Osteoblast (primary cell): ENCODE results near the gene PRRG1. TPM values are rescaled to one million over a fixed set of nuclear protein-coding genes. Genes with fewer than 3 reads are reported as not detected.
A peak's percentile ranks its signal among the peaks of the same experiment; 100 is the strongest.

Experiments
- DNase-seq: peaks from one replicate; pipeline ENCODE4 v3.0.0; 2011; ENCODE audit warnings: low spot score, mixed read lengths; ENCODE audit not compliant: insufficient read length; ENCODE audit errors: missing footprints
- H2AFZ ChIP-seq: 2 replicates; pipeline ENCODE4 v1.6.0; 2011; ENCODE audit warnings: mild to moderate bottlenecking, low read length
- H3K27ac ChIP-seq: 2 replicates; pipeline ENCODE4 v1.5.1; 2011; ENCODE audit warnings: mild to moderate bottlenecking, low read depth, low read length, moderate library complexity
- H3K27me3 ChIP-seq: 2 replicates; pipeline ENCODE4 v1.6.0; 2012; ENCODE audit warnings: mild to moderate bottlenecking, control low read depth, inconsistent platforms, low read length, moderate library complexity; ENCODE audit not compliant: insufficient read depth
- H3K36me3 ChIP-seq: 2 replicates; pipeline ENCODE4 v1.5.1; 2011; ENCODE audit warnings: mild to moderate bottlenecking, low read length, control low read depth, moderate library complexity; ENCODE audit not compliant: insufficient read depth
- H3K4me1 ChIP-seq: 2 replicates; pipeline ENCODE4 v1.5.1; 2011; ENCODE audit warnings: mild to moderate bottlenecking, low read length, control low read depth, moderate library complexity; ENCODE audit not compliant: insufficient read depth
- H3K4me2 ChIP-seq: 2 replicates; pipeline ENCODE4 v1.6.0; 2011; ENCODE audit warnings: mild to moderate bottlenecking, low read length; ENCODE audit not compliant: insufficient read depth
- H3K4me3 ChIP-seq: fragments of 200-600 bp; sonication (generic); 3 replicates; pipeline ENCODE4 v1.5.1; 2012; ENCODE audit warnings: mild to moderate bottlenecking, low read length, inconsistent platforms; ENCODE audit not compliant: insufficient read depth
- H3K79me2 ChIP-seq: 2 replicates; pipeline ENCODE4 v1.6.0; 2012; ENCODE audit warnings: mild to moderate bottlenecking, low read length, control low read depth, inconsistent platforms; ENCODE audit not compliant: insufficient read depth
- H3K9me3 ChIP-seq: 2 replicates; pipeline ENCODE4 v1.5.1; 2011; ENCODE audit warnings: low read depth, low read length, control low read depth
- H4K20me1 ChIP-seq: 2 replicates; pipeline ENCODE4 v1.6.0; 2012; ENCODE audit warnings: mild to moderate bottlenecking, low read length, control low read depth; ENCODE audit not compliant: insufficient read depth
- CTCF ChIP-seq: IDR thresholded peaks from 2 replicates; pipeline ENCODE4 v1.5.1; 2011; ENCODE audit warnings: mild to moderate bottlenecking, low read depth, low read length, moderate library complexity; ENCODE audit errors: extremely low read depth
- total RNA-seq: library from RNA; depleted of rRNA; stranded (reverse); fragments of >200 nt; gene quantifications from 2 replicates; pipeline ENCODE4 v1.2.3, GENCODE V29; 2012

PRRG1 gene
- total RNA-seq, 1 donor: 16.3 TPM

GRCh38 chrX:37371578-37371991, 22.4 kb downstream of the PRRG1 start:
- no peaks in the 10 kb centered on the region for H3K36me3 ChIP-seq
- no peak for DNase-seq
- peak overlapping the region; percentile 60 for H3K27ac ChIP-seq

GRCh38 chrX:37378404-37378803, 29.2 kb downstream of the PRRG1 start:
- peaks cover 5% of the 10 kb centered on the region for H3K4me1 ChIP-seq
- no peaks in the 10 kb centered on the region for H3K36me3 ChIP-seq

More at GRCh38 chrX:37371578-37371991, 22.4 kb downstream of the PRRG1 start:
- H3K4me1 ChIP-seq: peaks cover 5% of the 10 kb centered on the region
- H3K27me3 ChIP-seq: no peaks in the 10 kb centered on the region
- H3K9me3 ChIP-seq: no peaks in the 10 kb centered on the region
- no peak for TF ChIP-seq CTCF
- no peak overlapping the region for H3K4me3 ChIP-seq
- no peak overlapping the region for H3K4me2 ChIP-seq
- no peak overlapping the region for H2AFZ ChIP-seq
- no peaks in the 10 kb centered on the region for H4K20me1 ChIP-seq
- H3K79me2 ChIP-seq: peaks cover 45% of the 10 kb centered on the region

GRCh38 chrX:37378830-37379229, 29.7 kb downstream of the PRRG1 start:
- no peak for TF ChIP-seq CTCF
- Histone ChIP-seq H2AFZ (no peak overlapping the region), H3K9me3 (no peaks in the 10 kb centered on the region), H3K36me3 (no peaks in the 10 kb centered on the region), H3K4me3 (no peak overlapping the region), H3K27me3 (no peaks in the 10 kb centered on the region), H3K79me2 (peaks cover 28% of the 10 kb centered on the region), H3K4me1 (peaks cover 5% of the 10 kb centered on the region), H3K27ac (no peak overlapping the region), H3K4me2 (no peak overlapping the region), H4K20me1 (peaks cover 7% of the 10 kb centered on the region)
- DNase-seq: no peak

More at GRCh38 chrX:37378404-37378803, 29.2 kb downstream of the PRRG1 start:
- H4K20me1 ChIP-seq: peaks cover 7% of the 10 kb centered on the region
- H3K4me2 ChIP-seq: no peak overlapping the region
- no peak overlapping the region for H3K4me3 ChIP-seq
- no peak for DNase-seq
- H3K27ac ChIP-seq: no peak overlapping the region
- no peak for TF ChIP-seq CTCF
- no peaks in the 10 kb centered on the region for H3K27me3 ChIP-seq
- H3K79me2 ChIP-seq: peaks cover 32% of the 10 kb centered on the region
- H2AFZ ChIP-seq: no peak overlapping the region
- H3K9me3 ChIP-seq: no peaks in the 10 kb centered on the region

- Histone ChIP-seq H3K36me3 (no peaks in the 10 kb centered on the region), H3K9me3 (no peaks in the 10 kb centered on the region), H3K27ac (no peak overlapping the region), H3K4me3 (no peak overlapping the region), H3K27me3 (no peaks in the 10 kb centered on the region), H3K4me2 (no peak overlapping the region), H3K4me1 (peaks cover 5% of the 10 kb centered on the region), H2AFZ (no peak overlapping the region), H4K20me1 (peaks cover 7% of the 10 kb centered on the region), H3K79me2 (peaks cover 18% of the 10 kb centered on the region)
- DNase-seq: no peak
- no peak for TF ChIP-seq CTCF
Measured at GRCh38 chrX:37380256-37380655, 31.1 kb downstream of the PRRG1 start.
